BJ (cell line): ENCODE measurements around the gene SIX5. TPM values are rescaled to one million over a fixed set of nuclear protein-coding genes. Genes with fewer than 3 reads are reported as not detected.
"Not testable (repeated sequence)": the region's sequence is repeated elsewhere in the genome, so short reads cannot be mapped to it uniquely, and the experiment has no call there.

Experiments
- CTCF ChIA-PET: fragments of 350-600 bp; formaldehyde crosslinking; extraction: SDS; loops from one replicate; lab custom pipeline; 2021; ENCODE audit warnings: antibody characterized with exemption, inconsistent platforms; lab: Yijun Ruan, JAX
- POLR2A ChIA-PET: fragments of 300-600 bp; sonication (Branson Sonifier 250); formaldehyde crosslinking; extraction: SDS; loops from one replicate; lab custom pipeline; 2021; ENCODE audit warnings: antibody characterized with exemption; lab: Charles Lee
- DNase-seq: peaks from one replicate; pipeline ENCODE4 v3.0.0-alpha.2; 2011; ENCODE audit warnings: low read depth
- H3K27me3 ChIP-seq: 2 replicates; pipeline ENCODE4 v1.6.0; 2011; ENCODE audit warnings: low read length; ENCODE audit not compliant: control insufficient read depth, insufficient read depth
- H3K36me3 ChIP-seq: 2 replicates; pipeline ENCODE4 v1.5.1; 2011; ENCODE audit warnings: low read length; ENCODE audit not compliant: control insufficient read depth, insufficient read depth
- H3K4me3 ChIP-seq: 2 replicates; pipeline ENCODE4 v1.5.1; 2011; ENCODE audit warnings: low read depth, mild to moderate bottlenecking, control low read depth, low read length
- polyA plus RNA-seq: library from polyadenylated mRNA; depleted of rRNA; stranded (reverse); fragments of >200 nt; gene quantifications from 2 replicates; pipeline ENCODE4 v1.2.3, GENCODE V29; 2011
- TF ChIP-seq, protein P1 (sequence below): IDR thresholded peaks from 2 replicates; pipeline ENCODE4 v1.5.1; 2011; ENCODE audit warnings: low read depth, mild to moderate bottlenecking, control low read depth, inconsistent platforms, low read length, moderate library complexity; ENCODE audit not compliant: insufficient read depth

Gene SIX5
- polyA plus RNA-seq, 1 experiment: 12.5 TPM

DNA sequence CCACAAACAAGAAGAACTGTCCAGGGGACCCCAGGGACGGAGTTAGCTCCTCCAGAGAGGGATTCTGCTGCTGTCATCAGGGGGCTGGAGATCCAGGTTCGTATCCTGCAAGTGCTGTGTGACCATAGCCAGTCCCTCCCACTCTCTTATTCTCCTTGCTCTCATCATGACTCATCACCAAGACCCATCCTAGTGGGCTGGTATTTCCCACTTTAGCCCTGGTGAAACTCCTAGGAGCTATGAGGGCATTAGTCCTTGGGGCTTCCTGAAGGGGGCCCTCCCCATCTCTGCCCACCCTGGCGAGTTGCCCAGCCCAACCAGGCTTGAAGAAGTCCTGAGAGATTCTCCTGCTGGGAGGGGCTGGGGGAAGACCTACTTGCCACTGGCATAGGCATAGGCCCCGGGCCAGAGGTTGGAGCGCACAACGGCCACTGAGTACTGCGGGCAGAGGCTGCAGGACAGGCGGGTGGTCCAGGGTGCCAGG lies 31.1 kb upstream of the SIX5 start:
- ChIA-PET POLR2A (interaction anchor here (1.7 kb wide), 1 partner anchor 17 kb away, joined by 8 read pairs; no protein-coding TSS in a partner anchor), CTCF (interaction anchor here (0.6 to 12.1 kb wide), 11 partner anchors 10 to 746 kb away, joined by 3 to 154 read pairs (median 10); partner anchors contain the start of genes DMPK, QPCTL, RSPH6A and SIX5)
- Histone ChIP-seq H3K4me3 (no peak overlapping the region), H3K27me3 (no peaks in the 10 kb centered on the region), H3K36me3 (no peaks in the 10 kb centered on the region)
- DNase-seq: no peak
- TF ChIP-seq, protein P1, sequence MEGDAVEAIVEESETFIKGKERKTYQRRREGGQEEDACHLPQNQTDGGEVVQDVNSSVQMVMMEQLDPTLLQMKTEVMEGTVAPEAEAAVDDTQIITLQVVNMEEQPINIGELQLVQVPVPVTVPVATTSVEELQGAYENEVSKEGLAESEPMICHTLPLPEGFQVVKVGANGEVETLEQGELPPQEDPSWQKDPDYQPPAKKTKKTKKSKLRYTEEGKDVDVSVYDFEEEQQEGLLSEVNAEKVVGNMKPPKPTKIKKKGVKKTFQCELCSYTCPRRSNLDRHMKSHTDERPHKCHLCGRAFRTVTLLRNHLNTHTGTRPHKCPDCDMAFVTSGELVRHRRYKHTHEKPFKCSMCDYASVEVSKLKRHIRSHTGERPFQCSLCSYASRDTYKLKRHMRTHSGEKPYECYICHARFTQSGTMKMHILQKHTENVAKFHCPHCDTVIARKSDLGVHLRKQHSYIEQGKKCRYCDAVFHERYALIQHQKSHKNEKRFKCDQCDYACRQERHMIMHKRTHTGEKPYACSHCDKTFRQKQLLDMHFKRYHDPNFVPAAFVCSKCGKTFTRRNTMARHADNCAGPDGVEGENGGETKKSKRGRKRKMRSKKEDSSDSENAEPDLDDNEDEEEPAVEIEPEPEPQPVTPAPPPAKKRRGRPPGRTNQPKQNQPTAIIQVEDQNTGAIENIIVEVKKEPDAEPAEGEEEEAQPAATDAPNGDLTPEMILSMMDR: no peak

DNA sequence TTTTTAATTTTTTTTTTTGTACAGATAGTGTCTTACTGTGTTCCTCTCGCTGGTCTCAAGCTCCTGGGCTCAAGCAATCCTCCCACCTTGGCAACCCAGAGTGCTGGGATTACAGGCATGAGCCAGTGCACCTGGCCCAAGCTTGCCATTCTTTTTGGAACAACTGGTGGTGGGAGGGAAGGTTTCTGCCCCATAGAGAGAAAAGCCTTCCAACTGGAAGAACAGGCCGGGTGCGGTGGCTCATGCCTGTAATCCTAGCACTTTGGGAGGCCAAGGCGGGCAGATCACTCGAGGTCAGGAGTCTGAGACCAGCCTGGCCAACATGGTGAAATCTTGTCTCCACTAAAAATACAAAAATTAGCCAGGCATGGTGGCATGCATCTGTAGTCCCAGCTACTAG lies 30.5 kb upstream of the SIX5 start:
- POLR2A ChIA-PET: interaction anchor here (0.6 to 1.7 kb wide), 3 partner anchors 13 to 30 kb away, joined by 4 to 8 read pairs (median 7); partner anchors contain the start of gene SIX5
- not testable (repeated sequence) for DNase-seq, H3K27me3 ChIP-seq, H3K4me3 ChIP-seq, H3K36me3 ChIP-seq
- CTCF ChIA-PET: interaction anchor here (0.6 to 12.1 kb wide), 16 partner anchors 9 to 107 kb away, joined by 3 to 154 read pairs (median 4); partner anchors contain the start of genes DMPK, FBXO46, QPCTL and RSPH6A

DNA sequence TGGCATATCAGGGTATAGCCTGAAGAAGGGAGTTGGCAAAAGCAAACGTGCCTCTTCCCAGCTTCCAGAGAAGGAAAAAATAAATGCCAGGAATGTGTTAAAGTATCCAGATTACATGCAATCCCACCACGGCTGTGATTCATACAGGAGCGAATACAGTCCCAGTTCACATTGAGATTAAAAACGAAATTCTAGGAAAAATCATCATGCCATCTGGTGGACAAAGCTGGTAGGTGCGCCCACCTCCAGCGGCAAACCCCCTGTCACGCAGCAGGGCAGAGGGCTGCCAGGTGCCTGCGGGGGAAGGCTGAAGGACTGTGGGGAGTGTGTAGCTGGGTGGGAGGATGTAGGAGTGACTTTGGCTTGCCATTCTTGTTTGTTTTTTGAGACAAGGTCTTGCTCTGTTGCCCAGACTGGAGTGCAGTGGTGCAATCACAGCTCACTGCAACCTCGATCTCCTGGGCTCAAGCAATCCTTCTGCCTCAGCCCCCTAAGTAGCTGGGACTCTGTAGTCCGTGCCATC lies 30.0 kb upstream of the SIX5 start:
- TF ChIP-seq, protein P1: peak; percentile 81
- Histone ChIP-seq H3K27me3 (no peaks in the 10 kb centered on the region), H3K36me3 (no peaks in the 10 kb centered on the region), H3K4me3 (no peak overlapping the region)
- CTCF ChIA-PET: interaction anchor here (0.6 to 12.1 kb wide), 18 partner anchors 8 to 117 kb away, joined by 3 to 154 read pairs (median 4); partner anchors contain the start of genes DMPK, FBXO46, QPCTL and RSPH6A
- DNase-seq: no peak
- POLR2A ChIA-PET: interaction anchor here (0.5 to 1.7 kb wide), 4 partner anchors 14 to 30 kb away, joined by 4 to 8 read pairs (median 6); partner anchors contain the start of gene SIX5

DNA sequence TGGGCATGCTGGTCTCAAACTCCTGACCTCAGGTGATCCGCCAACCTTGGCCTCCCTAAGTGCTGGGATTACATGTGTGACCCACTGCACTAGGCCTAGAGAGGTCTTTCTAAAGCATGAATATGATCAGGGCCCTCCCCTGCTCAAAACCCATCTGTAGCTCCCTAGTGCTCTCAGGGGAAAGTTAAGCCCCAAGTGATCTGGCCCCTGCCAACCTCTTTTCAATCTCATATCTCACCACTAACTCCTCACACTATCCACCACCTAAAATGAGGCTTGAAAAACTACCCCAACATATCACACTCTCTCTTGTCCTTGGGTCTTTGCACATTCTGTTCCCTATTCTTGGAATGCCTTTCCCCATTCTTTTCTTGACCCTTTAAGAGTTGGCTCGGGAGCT lies 25.6 kb upstream of the SIX5 start:
- Histone ChIP-seq H3K36me3 (peaks cover 2% of the 10 kb centered on the region; the same call in 1 of the 2 replicates), H3K4me3 (no peak overlapping the region), H3K27me3 (no peaks in the 10 kb centered on the region)
- CTCF ChIA-PET: interaction anchor here (1.5 to 3.3 kb wide), 2 partner anchors 22 to 25 kb away, joined by 9 to 18 read pairs; partner anchors contain the start of gene SIX5
- DNase-seq: no peak
- TF ChIP-seq, protein P1: no peak
- POLR2A ChIA-PET: no interaction called here

DNA sequence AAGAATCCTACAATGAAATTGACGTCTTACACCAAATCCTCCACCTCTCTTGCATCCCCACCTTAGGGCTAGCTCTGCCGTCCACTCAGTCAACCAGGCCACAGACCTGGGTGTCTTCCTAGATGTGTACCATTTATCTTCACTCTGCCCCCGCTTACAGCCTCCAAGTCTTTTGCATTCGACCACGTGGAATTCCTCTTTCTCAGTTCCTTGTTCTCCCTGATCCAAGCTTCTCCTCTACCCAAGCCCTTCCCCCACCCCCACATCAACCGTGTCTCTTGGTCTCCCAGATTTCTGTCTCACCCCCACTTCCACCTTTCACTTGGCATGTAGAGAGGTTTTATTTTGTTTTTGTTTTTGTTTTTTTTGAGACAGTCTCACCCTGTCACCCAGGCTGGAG lies 24.8 kb upstream of the SIX5 start:
- TF ChIP-seq, protein P1: no peak
- CTCF ChIA-PET: interaction anchor here (2.3 to 3.3 kb wide), 2 partner anchors 23 to 25 kb away, joined by 16 to 18 read pairs; partner anchors contain the start of gene SIX5
- no peak overlapping the region for H3K4me3 ChIP-seq
- H3K27me3 ChIP-seq: no peaks in the 10 kb centered on the region
- POLR2A ChIA-PET: no interaction called here
- no peak for DNase-seq
- peaks cover 9% of the 10 kb centered on the region for H3K36me3 ChIP-seq
